Muscle layer of colon (tissue), 2 donors: ENCODE results near the gene KCNA3.

ENCODE experiments used
- H3K27ac ChIP-seq: one replicate; pipeline ENCODE4 v1.7.0; 2013; ENCODE audit warnings: low read depth, mild to moderate bottlenecking, low read length, moderate library complexity
- H3K27me3 ChIP-seq, 2 donors: one replicate each; pipeline ENCODE4 v1.7.0; 2013; ENCODE audit warnings: low read length in 2 of 2, mild to moderate bottlenecking in 2 of 2; ENCODE audit not compliant: insufficient read depth in 2 of 2, control insufficient read depth in 1 of 2
- H3K36me3 ChIP-seq: one replicate; pipeline ENCODE4 v1.7.0; 2013; ENCODE audit warnings: mild to moderate bottlenecking, low read length; ENCODE audit not compliant: insufficient read depth
- H3K4me1 ChIP-seq: one replicate; pipeline ENCODE4 v1.7.0; 2013; ENCODE audit warnings: mild to moderate bottlenecking, low read length; ENCODE audit not compliant: insufficient read depth
- H3K4me3 ChIP-seq, 2 donors: one replicate each; pipeline ENCODE4 v1.7.0; 2013; ENCODE audit warnings: low read length in 2 of 2, low read depth in 1 of 2, mild to moderate bottlenecking in 1 of 2, moderate library complexity in 1 of 2
- H3K9ac ChIP-seq: one replicate; pipeline ENCODE4 v1.7.0; 2013; ENCODE audit warnings: low read length
- H3K9me3 ChIP-seq: one replicate; pipeline ENCODE4 v1.7.0; 2013; ENCODE audit warnings: mild to moderate bottlenecking, low read length
- donor health status: abdominal sarcoma.
- donor health status: Adenocarcinoma of cecum.

The KCNA3 gene

DNA sequence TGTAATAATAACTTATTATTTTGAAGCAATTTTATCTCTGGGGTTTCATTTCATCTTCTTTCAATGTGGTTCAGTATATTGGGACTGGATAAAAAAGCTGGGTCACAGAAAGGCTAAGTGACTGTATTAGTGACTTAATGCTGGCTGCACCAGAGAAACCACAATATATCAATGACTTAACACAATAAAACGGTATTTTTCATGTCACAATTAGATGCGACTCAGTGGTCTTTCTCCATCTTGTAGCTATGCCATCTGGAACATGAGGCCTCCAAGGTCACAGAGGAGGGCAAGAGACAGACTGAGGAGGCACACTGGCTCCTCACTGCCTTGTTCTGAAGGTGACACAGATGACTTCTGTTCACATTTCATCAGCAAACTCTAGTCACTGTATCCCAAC lies 26.0 kb upstream of the KCNA3 start:
- Histone ChIP-seq H3K4me3 (no peak overlapping the region), H3K9me3 (no peaks in the 10 kb centered on the region), H3K36me3 (no peaks in the 10 kb centered on the region), H3K27ac (no peak overlapping the region), H3K9ac (no peak overlapping the region), H3K27me3 (no peaks in the 10 kb centered on the region), H3K4me1 (no peaks in the 10 kb centered on the region)

- Histone ChIP-seq H3K9ac (no peak overlapping the region), H3K4me1 (no peaks in the 10 kb centered on the region), H3K4me3 (no peak overlapping the region), H3K27me3 (no peaks in the 10 kb centered on the region), H3K27ac (no peak overlapping the region), H3K9me3 (no peaks in the 10 kb centered on the region), H3K36me3 (no peaks in the 10 kb centered on the region)
Measured at GRCh38 chr1:110697606-110698005, 22.9 kb upstream of the KCNA3 start.

- no peak overlapping the region for H3K4me3 ChIP-seq
- no peaks in the 10 kb centered on the region for H3K27me3 ChIP-seq
- no peaks in the 10 kb centered on the region for H3K9me3 ChIP-seq
- no peaks in the 10 kb centered on the region for H3K4me1 ChIP-seq
- no peak overlapping the region for H3K9ac ChIP-seq
- no peaks in the 10 kb centered on the region for H3K36me3 ChIP-seq
- H3K27ac ChIP-seq, result no peak overlapping the region
Measured at GRCh38 chr1:110696818-110697217, 22.1 kb upstream of the KCNA3 start.

DNA sequence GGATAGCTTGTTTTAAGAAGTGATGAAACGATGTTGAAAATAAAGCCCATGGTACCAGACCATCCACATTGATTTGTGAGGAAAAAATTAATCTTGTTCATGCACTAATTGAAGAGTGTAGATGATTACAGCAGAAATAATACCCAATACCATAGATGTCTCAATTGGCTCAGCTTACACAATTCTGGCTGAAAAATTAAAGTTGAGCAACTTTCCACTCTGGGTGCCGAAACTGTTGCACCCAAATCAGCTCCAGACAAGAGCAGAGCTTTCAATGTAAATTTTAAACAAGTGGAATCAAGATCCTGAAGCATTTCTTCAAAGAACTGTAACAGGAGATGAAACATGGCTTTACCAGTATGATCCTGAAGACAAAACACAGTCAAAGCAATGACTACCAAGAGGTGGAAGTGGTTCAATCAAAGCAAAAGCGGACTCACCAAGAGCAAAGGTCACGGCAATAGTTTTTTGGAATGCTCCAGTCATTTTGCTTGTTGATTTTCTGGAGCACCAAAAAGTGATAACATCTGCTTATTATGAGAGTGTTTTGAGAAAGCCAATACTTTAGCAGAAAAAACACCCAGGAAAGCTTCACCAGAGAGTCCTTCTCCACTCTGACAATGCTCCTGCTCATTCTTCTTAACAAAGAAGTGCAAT lies 16.1 kb upstream of the KCNA3 start:
- Histone ChIP-seq H3K4me1 (no peaks in the 10 kb centered on the region), H3K9me3 (no peaks in the 10 kb centered on the region), H3K27ac (no peak overlapping the region), H3K9ac (no peak overlapping the region), H3K4me3 (no peak overlapping the region), H3K27me3 (no peaks in the 10 kb centered on the region), H3K36me3 (no peaks in the 10 kb centered on the region)

DNA sequence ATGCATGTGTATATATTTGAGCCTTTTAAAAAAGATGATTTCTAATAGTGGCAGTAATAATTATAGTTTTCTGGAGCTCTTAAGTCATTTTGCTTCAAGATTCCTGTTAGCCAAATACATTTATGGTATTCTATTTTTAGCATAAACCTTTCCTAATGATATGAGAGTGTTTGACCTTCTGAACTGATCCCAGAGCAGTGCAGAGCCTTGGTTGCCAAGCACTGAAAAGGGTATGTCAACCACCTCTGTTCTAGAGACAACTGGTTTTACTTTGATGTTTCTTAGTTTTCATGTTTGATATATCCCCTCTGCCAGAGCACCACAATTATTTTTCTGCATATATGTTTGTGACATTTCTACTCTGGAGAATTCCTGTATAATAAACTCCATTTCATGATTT lies 15.1 kb upstream of the KCNA3 start:
- Histone ChIP-seq H3K4me3 (no peak overlapping the region), H3K27me3 (no peaks in the 10 kb centered on the region), H3K36me3 (no peaks in the 10 kb centered on the region), H3K9me3 (no peaks in the 10 kb centered on the region), H3K9ac (no peak overlapping the region), H3K4me1 (no peaks in the 10 kb centered on the region), H3K27ac (no peak overlapping the region)

- H3K27me3 ChIP-seq, result no peaks in the 10 kb centered on the region
- H3K4me3 ChIP-seq, result no peak overlapping the region
- no peaks in the 10 kb centered on the region for H3K36me3 ChIP-seq
- H3K9me3 ChIP-seq, result no peaks in the 10 kb centered on the region
- no peak overlapping the region for H3K9ac ChIP-seq
- no peaks in the 10 kb centered on the region for H3K4me1 ChIP-seq
- H3K27ac ChIP-seq, result no peak overlapping the region
Measured at GRCh38 chr1:110688514-110688913, 13.8 kb upstream of the KCNA3 start.

DNA sequence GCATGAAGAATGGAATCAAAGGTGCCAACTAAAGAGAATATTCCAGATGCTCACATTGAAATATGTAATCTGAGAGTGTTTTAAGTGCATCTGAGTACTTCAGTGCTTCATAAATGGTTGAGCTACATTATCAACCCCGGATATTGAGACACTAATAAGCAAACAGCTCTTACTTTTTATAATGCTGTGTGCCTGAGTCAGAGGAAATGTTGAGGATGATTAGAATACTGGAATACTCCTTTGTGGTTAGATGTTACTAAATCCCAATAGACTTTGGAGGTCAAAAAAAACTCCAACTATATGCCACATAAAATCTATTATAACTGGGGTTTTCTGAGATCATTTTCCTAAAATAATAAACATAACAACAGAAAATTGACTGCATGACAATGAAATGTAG lies 12.5 kb upstream of the KCNA3 start:
- Histone ChIP-seq H3K36me3 (no peaks in the 10 kb centered on the region), H3K9me3 (no peaks in the 10 kb centered on the region), H3K27ac (no peak overlapping the region), H3K4me3 (no peak overlapping the region), H3K27me3 (no peaks in the 10 kb centered on the region), H3K9ac (no peak overlapping the region), H3K4me1 (no peaks in the 10 kb centered on the region)

- no peak overlapping the region for H3K27ac ChIP-seq
- H3K4me1 ChIP-seq, result no peaks in the 10 kb centered on the region
- no peaks in the 10 kb centered on the region for H3K9me3 ChIP-seq
- no peaks in the 10 kb centered on the region for H3K27me3 ChIP-seq
- no peak overlapping the region for H3K9ac ChIP-seq
- H3K4me3 ChIP-seq, result no peak overlapping the region
- H3K36me3 ChIP-seq, result no peaks in the 10 kb centered on the region
Measured at GRCh38 chr1:110686188-110686587, 11.4 kb upstream of the KCNA3 start.

GRCh38 chr1:110684491-110684890 lies 9.8 kb upstream of the KCNA3 start:
- H3K9me3 ChIP-seq, result no peaks in the 10 kb centered on the region
- no peaks in the 10 kb centered on the region for H3K27me3 ChIP-seq
- H3K36me3 ChIP-seq, result no peaks in the 10 kb centered on the region
- H3K4me1 ChIP-seq, result no peaks in the 10 kb centered on the region
- H3K4me3 ChIP-seq, result no peak overlapping the region
- H3K27ac ChIP-seq, result no peak overlapping the region
- H3K9ac ChIP-seq, result no peak overlapping the region

GRCh38 chr1:110682898-110683297 lies 8.2 kb upstream of the KCNA3 start:
- Histone ChIP-seq H3K27ac (no peak overlapping the region), H3K36me3 (no peaks in the 10 kb centered on the region), H3K27me3 (no peaks in the 10 kb centered on the region), H3K9ac (no peak overlapping the region), H3K4me1 (no peaks in the 10 kb centered on the region), H3K4me3 (no peak overlapping the region), H3K9me3 (no peaks in the 10 kb centered on the region)

- H3K4me1 ChIP-seq, result no peaks in the 10 kb centered on the region
- H3K27me3 ChIP-seq, result peaks cover 10 to 12% of the 10 kb centered on the region in 2 donors
- H3K27ac ChIP-seq, result no peak overlapping the region
Measured at GRCh38 chr1:110680036-110680735, 5.4 kb upstream of the KCNA3 start.

DNA sequence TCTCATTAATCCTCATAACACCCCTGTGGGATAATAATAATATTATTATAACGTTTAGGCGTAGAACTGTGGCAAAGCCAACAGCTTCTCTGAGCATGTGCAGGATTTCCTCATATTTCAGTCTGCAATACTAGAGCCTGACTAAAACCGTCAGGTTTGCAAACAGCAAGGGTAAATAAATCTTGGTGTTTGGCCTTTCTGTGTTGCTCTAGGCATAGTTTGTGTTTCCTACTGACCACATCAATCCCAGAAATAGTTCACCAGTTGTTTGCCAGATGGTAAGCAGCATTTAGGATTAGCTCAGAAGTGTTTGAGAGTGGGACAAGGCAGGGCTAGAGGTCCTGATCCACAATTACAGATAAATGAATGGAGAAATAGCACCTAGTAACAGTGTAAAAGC lies 2.8 kb upstream of the KCNA3 start:
- Histone ChIP-seq H3K27me3 (peaks cover 24 to 32% of the 10 kb centered on the region in 2 donors), H3K27ac (no peak overlapping the region), H3K9ac (no peak overlapping the region), H3K36me3 (no peaks in the 10 kb centered on the region), H3K4me3 (no peak overlapping the region), H3K4me1 (no peaks in the 10 kb centered on the region), H3K9me3 (no peaks in the 10 kb centered on the region)

More at GRCh38 chr1:110680036-110680735, 5.4 kb upstream of the KCNA3 start:
- no peaks in the 10 kb centered on the region for H3K36me3 ChIP-seq
- no peak overlapping the region for H3K9ac ChIP-seq
- no peak overlapping the region for H3K4me3 ChIP-seq
- H3K9me3 ChIP-seq, result no peaks in the 10 kb centered on the region
